ENCODE measurements around the gene ZBTB46. TPM values are rescaled to one million over a fixed set of nuclear protein-coding genes. Genes with fewer than 3 reads are reported as not detected.
"Not testable (repeated sequence)": the region's sequence is repeated elsewhere in the genome, so short reads cannot be mapped to it uniquely, and the experiment has no call there.

The ZBTB46 gene
- total RNA-seq, 4 donors from 2014 or later, result 15.9 to 39.9 (median 27.7) TPM

DNA sequence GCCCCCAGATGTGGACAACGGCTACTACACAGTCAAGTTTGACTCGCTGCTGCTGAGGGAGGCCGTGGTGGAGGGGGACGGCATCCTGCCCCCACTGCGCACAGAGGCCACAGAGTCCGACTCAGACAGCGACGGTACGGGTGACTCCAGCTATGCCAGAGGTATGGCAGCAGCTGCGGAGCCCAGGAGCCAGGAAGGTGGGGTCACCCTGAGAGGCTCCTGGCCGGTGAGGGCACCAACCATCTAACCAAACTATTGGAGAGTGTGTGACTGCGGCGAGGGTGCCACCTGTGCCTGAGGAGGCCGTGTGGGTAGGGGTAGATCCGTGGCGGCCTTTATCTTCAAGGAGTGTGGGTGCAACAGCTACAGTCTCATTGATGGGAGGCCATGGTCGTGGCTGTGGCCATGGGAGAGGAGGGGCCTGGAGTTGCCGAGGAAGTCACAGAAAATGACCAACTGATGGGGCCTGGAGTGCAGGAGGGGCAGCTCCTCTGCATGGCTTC, 97.4 kb downstream of the ZBTB46 start:
- WGBS, 2 donors, result 93 to 97% methylated on average over 11 to 18 of the region's 18 CpGs
- no peak overlapping the region for H3K27ac ChIP-seq
- TF ChIP-seq POLR2A (IDR thresholded peaks at IDR 0.05), result no peak
- TF ChIP-seq, protein P1, sequence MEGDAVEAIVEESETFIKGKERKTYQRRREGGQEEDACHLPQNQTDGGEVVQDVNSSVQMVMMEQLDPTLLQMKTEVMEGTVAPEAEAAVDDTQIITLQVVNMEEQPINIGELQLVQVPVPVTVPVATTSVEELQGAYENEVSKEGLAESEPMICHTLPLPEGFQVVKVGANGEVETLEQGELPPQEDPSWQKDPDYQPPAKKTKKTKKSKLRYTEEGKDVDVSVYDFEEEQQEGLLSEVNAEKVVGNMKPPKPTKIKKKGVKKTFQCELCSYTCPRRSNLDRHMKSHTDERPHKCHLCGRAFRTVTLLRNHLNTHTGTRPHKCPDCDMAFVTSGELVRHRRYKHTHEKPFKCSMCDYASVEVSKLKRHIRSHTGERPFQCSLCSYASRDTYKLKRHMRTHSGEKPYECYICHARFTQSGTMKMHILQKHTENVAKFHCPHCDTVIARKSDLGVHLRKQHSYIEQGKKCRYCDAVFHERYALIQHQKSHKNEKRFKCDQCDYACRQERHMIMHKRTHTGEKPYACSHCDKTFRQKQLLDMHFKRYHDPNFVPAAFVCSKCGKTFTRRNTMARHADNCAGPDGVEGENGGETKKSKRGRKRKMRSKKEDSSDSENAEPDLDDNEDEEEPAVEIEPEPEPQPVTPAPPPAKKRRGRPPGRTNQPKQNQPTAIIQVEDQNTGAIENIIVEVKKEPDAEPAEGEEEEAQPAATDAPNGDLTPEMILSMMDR (IDR thresholded peaks at IDR 0.05), result no peak
- H3K4me3 ChIP-seq (replicated peaks in 1 of 3), result no peak overlapping the region
- H3K9me3 ChIP-seq, result no peaks in the 10 kb centered on the region
- peaks cover 14 to 25% of the 10 kb centered on the region in 2 donors for H3K36me3 ChIP-seq
- intact Hi-C loops (cut with DNase I), result no loop called here
- no peak for DNase-seq
- no peaks in the 10 kb centered on the region for H3K27me3 ChIP-seq
- peaks cover 11 to 15% of the 10 kb centered on the region in 2 donors for H3K4me1 ChIP-seq

DNA sequence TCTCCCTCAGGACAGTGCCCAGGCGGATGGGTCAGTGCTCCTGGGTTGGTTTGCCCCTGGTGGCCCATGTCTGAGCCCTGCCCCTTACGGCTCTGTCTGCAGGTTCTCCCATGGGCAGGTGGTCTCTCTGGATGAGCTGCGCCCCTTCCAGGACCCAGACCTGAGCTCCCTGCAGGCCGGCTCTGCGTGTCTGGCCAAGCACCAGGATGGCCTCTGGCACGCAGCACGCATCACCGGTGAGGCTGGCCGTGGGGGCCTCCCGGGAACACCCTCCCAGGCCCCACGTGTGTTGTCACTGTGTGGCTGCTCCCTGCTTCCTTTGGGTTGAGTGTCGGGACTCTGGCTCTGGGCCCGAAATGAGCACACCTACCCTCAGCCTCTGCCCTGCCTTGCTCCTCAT, 97.9 kb downstream of the ZBTB46 start:
- Histone ChIP-seq H3K9me3 (no peaks in the 10 kb centered on the region), H3K36me3 (peaks cover 14 to 25% of the 10 kb centered on the region in 2 donors), H3K27ac (no peak overlapping the region), H3K27me3 (no peaks in the 10 kb centered on the region), H3K4me3 (replicated peaks in 1 of 3) (no peak overlapping the region), H3K4me1 (peaks cover 11 to 14% of the 10 kb centered on the region in 2 donors)
- intact Hi-C loops (cut with DNase I), result no loop called here
- DNase-seq, result no peak
- no peak for TF ChIP-seq POLR2A (IDR thresholded peaks at IDR 0.05)
- TF ChIP-seq, protein P1 (IDR thresholded peaks at IDR 0.05), result no peak
- 86 to 96% methylated on average over 1 to 13 of the region's 13 CpGs for WGBS, 2 donors

DNA sequence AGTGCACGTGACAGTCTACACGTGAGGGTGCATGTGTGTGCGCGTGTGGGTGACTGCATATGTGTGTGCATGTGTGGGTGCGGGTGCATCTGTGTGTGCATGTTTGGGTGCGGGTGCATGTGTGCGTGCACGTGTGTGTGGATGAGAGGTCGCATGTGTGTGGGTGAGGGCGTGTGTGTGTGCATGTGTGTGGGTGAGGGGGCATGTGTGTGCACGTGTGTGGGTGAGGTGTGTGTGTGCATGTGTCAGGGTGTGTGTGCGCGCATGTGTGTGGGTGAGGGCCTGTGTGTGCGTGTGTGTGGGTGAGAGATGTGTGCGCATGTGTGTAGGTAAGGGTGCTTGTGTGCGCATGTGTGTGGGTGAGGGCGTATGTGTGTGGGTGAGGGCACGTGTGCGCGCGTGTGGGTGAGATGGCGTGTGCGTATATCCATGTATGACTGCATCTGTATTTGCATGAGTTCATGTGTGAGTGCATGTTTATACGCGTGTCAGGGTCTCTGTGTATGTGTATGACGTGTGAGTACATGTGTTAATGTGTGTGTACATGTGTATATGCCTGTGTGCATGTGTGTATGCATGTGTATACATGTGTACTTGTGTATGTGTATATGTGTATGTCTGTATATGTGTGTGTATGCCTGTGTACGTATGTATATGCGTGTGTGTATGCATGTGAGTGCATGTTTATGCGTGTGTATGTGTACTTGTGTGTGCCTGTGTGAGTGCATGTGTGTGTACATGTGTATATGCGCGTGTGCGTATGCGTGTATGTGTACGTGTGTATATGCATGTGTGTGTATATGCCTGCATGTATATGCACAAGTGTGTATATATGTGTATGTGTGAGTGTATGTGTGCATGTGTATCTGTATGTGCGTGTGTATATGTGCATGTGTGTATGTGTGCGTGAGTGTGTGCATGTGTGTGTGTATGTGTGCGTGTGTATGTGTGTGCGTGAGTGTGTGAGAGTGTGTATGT, 98.7 kb downstream of the ZBTB46 start:
- WGBS, 2 donors, result 87 to 88% methylated on average over 38 of the region's 38 CpGs
- Histone ChIP-seq H3K27me3 (no peaks in the 10 kb centered on the region), H3K4me3 (replicated peaks in 1 of 3) (no peak overlapping the region), H3K36me3 (peaks cover 14 to 25% of the 10 kb centered on the region in 2 donors), H3K9me3 (no peaks in the 10 kb centered on the region), H3K4me1 (peaks cover 17% of the 10 kb centered on the region in 2 donors), H3K27ac (no peak overlapping the region)
- intact Hi-C loops (cut with DNase I), result no loop called here
- no peak for TF ChIP-seq POLR2A (IDR thresholded peaks at IDR 0.05)
- TF ChIP-seq, protein P1 (IDR thresholded peaks at IDR 0.05), result no peak
- no peak for DNase-seq

DNA sequence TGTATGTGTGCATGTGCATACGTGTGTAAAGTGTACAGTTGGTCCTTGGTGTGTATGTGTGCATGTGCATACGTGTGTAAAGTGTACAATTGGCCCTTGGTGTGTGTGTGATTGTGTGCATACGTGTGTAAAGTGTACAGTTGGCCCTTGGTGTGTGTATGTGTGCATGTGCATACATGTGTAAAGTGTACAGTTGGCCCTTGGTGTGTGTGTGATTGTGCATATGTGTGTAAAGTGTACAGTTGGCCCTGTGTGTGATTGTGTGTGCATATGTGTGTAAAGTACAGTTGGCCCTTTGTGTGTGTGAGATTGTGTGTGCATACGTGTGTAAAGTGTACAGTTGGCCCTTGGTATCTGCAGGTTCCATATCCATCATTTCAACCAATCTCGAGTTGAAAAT, 99.7 kb downstream of the ZBTB46 start:
- H3K36me3 ChIP-seq, result peaks cover 14 to 25% of the 10 kb centered on the region in 2 donors
- peaks cover 17 to 20% of the 10 kb centered on the region in 2 donors for H3K4me1 ChIP-seq
- no peak overlapping the region for H3K27ac ChIP-seq
- intact Hi-C loops (cut with DNase I), result no loop called here
- DNase-seq, result no peak
- no peaks in the 10 kb centered on the region for H3K9me3 ChIP-seq
- whole genome bisulfite sequencing, 2 donors, result 80 to 86% methylated on average over 5 of the region's 5 CpGs
- TF ChIP-seq, protein P1 (IDR thresholded peaks at IDR 0.05), result no peak
- no peak for TF ChIP-seq POLR2A (IDR thresholded peaks at IDR 0.05)
- H3K27me3 ChIP-seq, result no peaks in the 10 kb centered on the region
- no peak overlapping the region for H3K4me3 ChIP-seq (replicated peaks in 1 of 3)

DNA sequence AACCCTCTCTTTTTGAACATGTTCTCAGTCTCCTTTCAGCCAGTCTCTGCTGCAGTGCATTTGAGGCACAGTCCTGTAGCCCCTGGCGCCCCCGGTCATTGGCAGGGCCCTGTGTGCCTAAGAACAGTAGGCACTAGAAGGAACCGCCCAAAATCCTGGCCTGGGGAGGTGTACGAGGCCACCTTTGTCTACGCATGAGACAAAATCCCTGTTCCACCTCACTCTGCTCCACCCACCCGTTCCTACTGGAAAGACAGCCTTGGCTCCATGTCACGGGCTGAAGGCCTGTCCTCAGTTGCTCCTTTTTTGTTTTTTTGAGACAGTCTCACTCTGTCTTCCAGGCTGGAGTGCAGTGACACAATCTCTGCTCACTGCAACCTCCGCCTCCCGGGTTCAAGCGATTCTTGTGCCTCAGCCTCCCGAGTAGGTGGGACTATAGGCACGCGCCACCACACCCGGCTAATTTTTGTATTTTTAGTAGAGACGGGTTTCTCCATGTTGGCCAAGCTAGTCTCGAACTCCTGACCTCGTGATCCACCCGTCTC, 100.8 kb downstream of the ZBTB46 start:
- H3K9me3 ChIP-seq; H3K27ac ChIP-seq; intact Hi-C loops (cut with DNase I); H3K27me3 ChIP-seq; H3K4me3 ChIP-seq (replicated peaks in 1 of 3); DNase-seq: not testable (repeated sequence)
- Histone ChIP-seq H3K4me1 (peaks cover 17 to 20% of the 10 kb centered on the region in 2 donors), H3K36me3 (peaks cover 13 to 20% of the 10 kb centered on the region in 2 donors)
- 90 to 96% methylated on average over 18 of the region's 18 CpGs for WGBS, 2 donors

DNA sequence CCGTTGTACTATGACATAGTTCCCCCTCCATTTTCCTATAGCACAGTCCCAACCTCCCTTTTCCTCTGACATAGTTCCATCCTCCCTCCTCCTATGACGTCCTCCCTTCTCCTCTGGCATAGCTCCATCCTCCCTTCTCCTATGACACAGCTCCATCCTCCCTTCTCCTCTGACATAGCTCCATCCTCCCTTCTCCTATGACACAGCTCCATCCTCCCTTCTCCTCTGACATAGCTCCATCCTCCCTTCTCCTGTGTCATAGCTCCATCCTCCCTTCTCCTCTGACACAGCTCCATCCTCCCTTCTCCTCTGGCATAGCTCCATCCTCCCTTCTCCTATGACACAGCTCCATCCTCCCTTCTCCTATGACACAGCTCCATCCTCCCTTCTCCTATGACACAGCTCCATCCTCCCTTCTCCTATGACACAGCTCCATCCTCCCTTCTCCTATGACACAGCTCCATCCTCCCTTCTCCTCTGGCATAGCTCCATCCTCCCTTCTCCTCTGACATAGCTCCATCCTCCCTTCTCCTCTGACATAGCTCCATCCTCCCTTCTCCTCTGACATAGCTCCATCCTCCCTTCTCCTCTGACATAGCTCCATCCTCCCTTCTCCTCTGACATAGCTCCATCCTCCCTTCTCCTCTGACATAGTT, 108.0 kb downstream of the ZBTB46 start:
- H3K4me1 ChIP-seq, result peaks cover 5 to 10% of the 10 kb centered on the region in 2 donors
- 84 to 85% methylated on average over 2 of the region's 2 CpGs for WGBS, 2 donors
- H3K9me3 ChIP-seq; H3K4me3 ChIP-seq (replicated peaks in 1 of 3); H3K27me3 ChIP-seq; H3K27ac ChIP-seq; intact Hi-C loops (cut with DNase I); H3K36me3 ChIP-seq; DNase-seq: not testable (repeated sequence)

Measured in thyroid gland (tissue), 4 donors.